Stimulated activated naive CD4-positive, alpha-beta T cell treated with Interleukin-2 at 50 U/mL for 16 hours (primary cell): ENCODE data around the gene TEX11.
A peak's percentile ranks its signal among the peaks of the same experiment; 100 is the strongest.
"Not testable (repeated sequence)": the region's sequence is repeated elsewhere in the genome, so short reads cannot be mapped to it uniquely, and the experiment has no call there.

Source experiments
- DNase-seq: peaks from one replicate; lab custom pipeline; 2025; lab: John Stamatoyannopoulos, UW

Gene TEX11

DNA sequence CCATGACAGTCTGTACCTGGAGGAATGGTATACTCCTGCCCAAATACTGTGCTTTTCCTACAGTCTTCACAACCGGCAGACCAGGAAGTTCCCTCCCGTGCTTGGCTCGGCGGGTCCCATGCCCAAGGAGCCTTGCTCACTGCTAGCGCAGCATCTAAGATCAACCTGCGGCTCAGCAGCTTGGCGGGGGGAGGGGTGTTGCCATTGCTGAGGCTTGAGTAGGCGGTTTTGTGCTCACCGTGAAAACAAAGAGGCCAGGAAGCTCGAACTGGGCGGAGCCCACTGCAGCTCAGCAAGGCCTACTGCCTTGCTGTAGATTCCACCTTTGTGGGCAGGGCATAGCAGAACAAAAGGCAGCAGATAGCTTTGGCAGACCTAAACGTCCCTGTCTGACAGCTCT is 152.7 kb downstream of the TEX11 start:
- DNase-seq, result peak; percentile 60

GRCh38 chrX:70754169-70754848 is 154.2 kb downstream of the TEX11 start:
- no peak for DNase-seq

DNA sequence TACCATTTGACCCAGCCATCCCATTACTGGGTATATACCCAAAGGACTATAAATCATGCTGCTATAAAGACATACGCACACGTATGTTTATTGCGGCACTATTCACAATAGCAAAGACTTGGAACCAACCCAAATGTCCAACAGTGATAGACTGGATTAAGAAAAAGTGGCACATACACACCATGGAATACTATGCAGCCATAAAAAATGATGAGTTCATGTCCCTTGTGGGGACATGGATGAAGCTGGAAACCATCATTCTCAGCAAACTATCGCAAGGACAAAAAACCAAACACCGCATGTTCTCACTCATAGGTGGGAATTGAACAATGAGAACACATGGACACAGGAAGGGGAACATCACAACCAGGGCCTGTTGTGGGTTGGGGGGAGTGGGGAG is 174.7 kb downstream of the TEX11 start:
- not testable (repeated sequence) for DNase-seq

- DNase-seq, result not testable (repeated sequence)
Observed at GRCh38 chrX:70727961-70728360, 180.6 kb downstream of the TEX11 start.

DNA sequence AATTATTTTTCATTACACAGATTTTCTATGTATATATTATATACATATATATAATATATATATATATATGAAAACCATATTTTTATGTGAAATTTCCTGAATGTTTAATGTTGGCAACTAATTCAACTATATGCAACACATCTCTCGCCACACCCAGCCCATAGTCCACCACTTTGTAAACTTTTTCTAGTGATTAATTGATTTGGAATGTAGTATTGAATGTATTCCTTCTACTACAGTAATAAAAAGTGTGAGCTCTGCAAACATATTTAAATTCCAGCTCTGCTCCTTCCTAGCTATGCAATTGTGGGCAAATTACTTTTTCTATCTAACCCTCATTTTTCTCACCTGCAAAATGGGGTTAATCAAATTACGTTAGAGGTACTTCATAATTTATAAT is 187.8 kb downstream of the TEX11 start:
- DNase-seq, result no peak

GRCh38 chrX:70711336-70711735 is 197.2 kb downstream of the TEX11 start:
- DNase-seq, result not testable (repeated sequence)

DNA sequence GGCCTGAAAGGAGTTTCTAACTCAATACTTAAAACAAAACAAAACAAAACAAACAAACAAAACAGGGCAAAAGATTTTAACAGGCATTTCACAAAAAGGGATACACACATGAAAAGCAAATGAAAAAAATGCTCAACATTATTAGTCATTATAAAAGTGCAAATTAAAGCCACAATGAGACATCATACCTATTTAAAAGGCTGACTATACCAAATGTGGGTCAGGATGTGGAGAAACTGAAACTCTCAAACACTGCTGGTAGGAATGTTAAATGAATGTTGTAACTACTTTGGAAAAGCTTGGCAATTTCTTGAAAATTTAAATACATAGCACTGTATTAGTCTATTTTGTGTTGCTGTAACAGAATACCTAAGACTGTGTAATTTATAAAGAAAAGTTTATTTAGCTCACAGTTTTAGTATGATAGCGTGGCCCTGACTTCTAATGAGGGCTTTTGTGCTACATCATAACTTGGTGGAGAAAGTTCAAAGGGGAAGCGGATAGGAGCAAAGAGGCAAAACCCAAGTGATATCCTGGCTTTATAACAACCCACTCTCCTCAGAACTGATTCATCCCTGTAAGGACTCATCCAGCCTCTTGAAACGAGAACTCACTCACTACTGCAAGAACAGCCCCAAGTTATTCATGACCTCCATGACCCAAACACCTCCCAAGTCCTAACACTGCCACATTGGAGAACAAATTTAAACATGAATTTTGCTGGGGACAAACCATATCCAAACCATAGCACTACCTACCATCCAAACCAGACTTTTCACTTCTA is 214.0 kb downstream of the TEX11 start:
- DNase-seq, result no peak

DNA sequence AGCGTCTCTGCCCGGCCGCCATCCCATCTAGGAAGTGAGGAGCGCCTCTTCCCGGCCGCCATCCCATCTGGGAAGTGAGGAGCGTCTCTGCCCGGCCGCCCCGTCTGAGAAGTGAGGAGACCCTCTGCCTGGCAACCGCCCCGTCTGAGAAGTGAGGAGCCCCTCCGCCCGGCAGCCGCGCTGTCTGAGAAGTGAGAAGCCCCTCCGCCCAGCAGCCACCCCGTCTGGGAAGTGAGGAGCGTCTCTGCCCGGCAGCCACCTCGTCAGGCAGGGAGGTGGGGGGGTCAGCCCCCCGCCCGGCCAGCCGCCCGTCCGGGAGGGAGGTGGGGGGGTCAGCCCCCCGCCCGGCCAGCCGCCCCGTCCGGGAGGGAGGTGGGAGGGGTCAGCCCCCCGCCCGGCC is 229.1 kb downstream of the TEX11 start:
- not testable (repeated sequence) for DNase-seq

- no peak for DNase-seq
Observed at GRCh38 chrX:70675284-70675683, 233.2 kb downstream of the TEX11 start.

- DNase-seq, result no peak
Observed at GRCh38 chrX:70672326-70672725, 236.2 kb downstream of the TEX11 start.

- no peak for DNase-seq
Observed at GRCh38 chrX:70669120-70669519, 239.4 kb downstream of the TEX11 start.

DNA sequence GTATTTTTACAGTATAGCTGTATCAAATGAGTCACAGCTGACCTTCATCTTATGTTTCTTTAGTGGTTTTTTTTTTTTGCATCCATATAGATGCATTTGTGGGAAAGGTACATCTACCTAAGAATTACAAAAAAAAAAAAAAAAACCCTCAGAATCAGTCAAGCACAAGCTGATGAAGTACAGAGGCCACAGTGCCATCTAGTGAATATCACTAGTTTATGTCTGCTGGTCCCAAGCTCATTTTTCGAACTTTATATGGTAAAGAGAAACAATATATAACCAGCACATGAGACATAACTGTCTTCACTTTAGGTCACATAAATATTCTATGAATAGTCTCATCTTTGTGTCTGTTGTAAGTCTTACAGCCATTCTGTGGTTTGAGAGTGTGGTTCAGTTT is 243.8 kb downstream of the TEX11 start:
- DNase-seq, result no peak

DNA sequence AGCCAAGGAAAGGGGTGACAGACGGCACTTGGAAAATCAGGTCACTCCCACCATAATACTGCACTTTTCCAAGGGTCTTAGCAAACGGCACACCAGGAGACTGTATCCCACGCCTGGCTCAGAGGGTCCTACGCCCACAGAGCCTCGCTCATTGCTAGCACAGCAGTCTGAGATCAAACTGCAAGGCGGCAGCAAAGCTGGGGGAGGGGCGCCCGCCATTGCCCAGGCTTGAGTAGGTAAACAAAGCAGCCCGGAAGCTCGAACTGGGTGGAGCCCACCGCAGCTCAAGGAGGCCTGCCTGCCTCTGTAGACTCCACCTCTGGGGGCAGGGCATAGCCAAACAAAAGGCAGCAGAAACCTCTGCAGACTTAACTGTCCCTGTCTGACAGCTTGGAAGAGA is 247.4 kb downstream of the TEX11 start:
- DNase-seq, result not testable (repeated sequence)

GRCh38 chrX:70657546-70657945 is 251.0 kb downstream of the TEX11 start:
- DNase-seq, result not testable (repeated sequence)

- no peak for DNase-seq
Observed at GRCh38 chrX:70656304-70656703, 252.2 kb downstream of the TEX11 start.

- DNase-seq, result not testable (repeated sequence)
Observed at GRCh38 chrX:70647910-70648309, 260.6 kb downstream of the TEX11 start.

- DNase-seq, result no peak
Observed at GRCh38 chrX:70636218-70636617, 272.3 kb downstream of the TEX11 start.

- peak; percentile 0 for DNase-seq
Observed at GRCh38 chrX:70635669-70636068, 272.8 kb downstream of the TEX11 start.

GRCh38 chrX:70635227-70635626 is 273.3 kb downstream of the TEX11 start:
- no peak for DNase-seq

GRCh38 chrX:70621743-70622142 is 286.8 kb downstream of the TEX11 start:
- DNase-seq, result no peak

DNA sequence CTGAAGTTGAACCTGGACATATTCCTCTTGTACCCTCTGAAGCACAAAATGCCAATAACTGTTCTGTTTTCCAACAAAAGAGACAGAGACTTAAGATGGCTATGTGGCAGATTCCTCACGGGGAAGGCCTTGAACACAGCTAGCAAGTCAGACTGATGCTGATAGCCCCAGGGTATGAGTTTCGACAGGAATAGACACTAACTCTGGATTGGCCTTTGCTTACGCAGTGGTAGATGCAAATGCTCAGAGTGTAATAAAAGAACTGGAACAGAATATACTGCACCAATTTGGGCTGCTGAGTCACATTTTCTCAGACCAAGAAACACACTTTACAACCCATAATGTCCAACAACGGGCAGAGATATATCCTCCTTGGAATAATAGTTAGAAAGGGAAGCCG is 290.0 kb downstream of the TEX11 start:
- no peak for DNase-seq

DNA sequence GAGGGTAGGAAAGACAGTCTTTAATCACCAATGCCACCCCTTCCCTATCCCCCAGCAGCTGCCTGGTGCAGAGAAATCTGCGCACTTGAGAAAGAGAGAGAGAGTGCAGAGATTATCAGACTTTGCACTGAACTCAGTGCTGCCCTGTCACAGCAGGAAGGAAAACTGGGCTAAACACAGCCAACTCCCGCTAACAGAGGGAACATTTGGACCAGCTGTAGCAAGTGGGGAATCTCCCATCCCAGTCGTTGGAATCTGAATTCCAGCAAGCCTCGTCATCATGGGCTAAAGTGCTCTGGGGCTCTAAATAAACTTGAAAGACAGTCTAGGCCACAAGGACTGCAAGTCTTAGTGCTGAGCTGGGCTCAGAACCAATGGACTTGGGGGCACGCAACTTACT is 295.2 kb downstream of the TEX11 start:
- DNase-seq, result no peak

- no peak for DNase-seq
Observed at GRCh38 chrX:70605352-70605751, 303.2 kb downstream of the TEX11 start.

DNA sequence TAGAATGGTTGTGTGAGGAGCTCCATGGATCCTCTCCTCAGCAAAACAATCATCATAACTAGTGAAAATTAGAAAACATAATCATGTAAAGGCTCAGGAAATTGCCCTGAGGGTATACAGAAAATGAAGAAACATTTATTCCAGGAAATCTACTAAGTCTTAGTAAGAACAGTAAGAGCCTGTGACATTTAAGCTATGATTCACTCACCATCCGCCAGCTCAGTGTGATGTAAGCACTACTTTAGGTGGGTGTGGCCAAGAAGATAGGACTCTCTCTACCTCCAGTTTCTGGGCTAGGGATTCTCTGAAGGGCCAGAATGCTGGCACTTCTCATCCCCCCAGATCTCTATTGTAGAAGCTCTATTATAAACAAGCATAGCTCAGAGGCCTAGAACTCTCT is 316.4 kb downstream of the TEX11 start:
- no peak for DNase-seq
